HG03565 (cell line): Measurements from ENCODE around the gene LRTM2.

Source experiments
- ATAC-seq: cut with Tn5 transposase; IDR thresholded peaks from one replicate; pipeline ENCODE4 v1.9.1; 2021; ENCODE audit warnings: mild to moderate bottlenecking, moderate library complexity; ENCODE audit not compliant: unreplicated experiment

LRTM2 gene

GRCh38 chr12:1882850-1883470 is 62.6 kb downstream of the LRTM2 start:
- no peak for ATAC-seq

DNA sequence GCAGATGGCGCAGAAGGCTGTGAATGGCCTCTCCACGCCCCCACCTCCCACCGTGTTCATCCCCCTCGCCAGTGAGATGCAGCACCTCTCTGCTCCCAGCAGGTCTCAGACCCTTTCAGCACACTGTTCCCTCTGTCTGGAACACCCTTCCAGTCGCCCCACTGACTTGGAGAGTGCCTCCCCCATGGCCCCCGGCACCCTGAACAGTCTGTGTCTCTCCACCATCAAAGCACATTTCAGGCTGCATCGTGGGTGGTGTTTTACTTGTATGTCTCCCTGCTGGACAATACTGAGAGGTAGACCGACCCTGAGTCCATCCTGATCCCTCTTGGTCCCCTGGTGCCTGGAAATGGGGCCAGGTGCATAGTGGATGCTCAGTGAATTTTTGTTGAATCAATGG is 63.1 kb downstream of the LRTM2 start:
- no peak for ATAC-seq

- ATAC-seq = no peak
Observed at GRCh38 chr12:1884651-1885050, 64.3 kb downstream of the LRTM2 start.

GRCh38 chr12:1885082-1885596 is 64.8 kb downstream of the LRTM2 start:
- no peak for ATAC-seq

DNA sequence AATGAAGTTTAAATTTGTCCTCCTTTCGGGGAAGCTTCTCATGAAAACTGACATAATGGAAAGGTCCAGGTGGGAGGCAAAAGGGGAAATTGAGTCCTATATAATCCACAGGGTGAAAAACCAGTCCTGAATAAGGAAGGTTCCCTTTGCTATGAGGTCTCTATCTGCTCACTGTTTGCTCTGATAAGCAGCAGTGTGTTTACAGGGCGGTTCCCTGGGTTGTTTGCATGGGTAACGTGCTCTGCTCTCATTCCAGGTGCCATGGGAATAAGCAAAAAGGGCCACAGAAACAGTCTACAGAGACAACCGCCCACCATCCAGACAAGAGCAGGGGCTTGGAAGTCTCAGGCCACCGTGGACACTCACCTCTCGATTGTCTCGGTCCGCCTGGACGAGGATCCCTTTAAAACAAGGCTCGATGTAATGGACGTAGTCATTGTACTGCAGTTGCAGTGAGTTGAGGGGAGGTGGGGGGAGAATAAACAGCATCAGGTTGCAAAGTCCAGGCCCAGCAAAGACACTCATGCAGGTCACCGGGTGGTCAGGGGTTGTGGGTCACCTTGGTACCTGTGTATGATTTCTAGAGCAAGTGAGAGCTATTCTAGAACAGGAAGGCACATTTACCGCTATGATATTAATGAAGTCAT is 65.4 kb downstream of the LRTM2 start:
- ATAC-seq = no peak
